GM12892 (cell line): ENCODE measurements around the gene KLHL17.

Experiments used
- POLR2A ChIP-seq: IDR thresholded peaks from 2 replicates; pipeline ENCODE4 v1.6.1; 2011; ENCODE audit warnings: low read depth, low read length, control low read depth
- POLR2AphosphoS5 ChIP-seq: IDR thresholded peaks from 2 replicates; pipeline ENCODE4 v1.6.1; 2011; ENCODE audit warnings: low read depth, low read length, control low read depth

DNA sequence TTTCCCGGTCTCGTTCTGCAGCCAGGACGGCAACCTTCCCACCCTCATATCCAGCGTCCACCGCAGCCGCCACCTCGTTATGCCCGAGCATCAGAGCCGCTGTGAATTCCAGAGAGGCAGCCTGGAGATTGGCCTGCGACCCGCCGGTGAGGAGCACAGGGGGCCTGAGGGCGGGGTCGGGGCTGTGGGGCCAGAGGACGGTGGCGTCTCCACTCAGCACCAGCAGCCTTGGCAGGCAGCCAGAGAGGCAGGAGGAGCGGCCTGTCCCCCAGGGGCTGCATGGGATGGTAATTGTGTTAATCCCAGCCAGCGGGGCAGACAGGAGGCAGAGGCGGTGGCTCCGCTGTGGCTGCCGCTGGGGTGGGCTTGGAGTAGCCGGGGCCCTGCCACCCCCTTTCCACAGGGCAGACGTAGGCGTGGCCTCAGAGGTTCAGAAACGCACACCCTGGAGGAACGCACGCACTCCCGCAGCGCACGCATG, 24.6 kb upstream of the KLHL17 start:
- TF ChIP-seq POLR2AphosphoS5 (no peak), POLR2A (no peak)
